ENCODE results near the gene GLI3. TPM values are rescaled to one million over a fixed set of nuclear protein-coding genes. Genes with fewer than 3 reads are reported as not detected.

GLI3 gene
- total RNA-seq, 1 experiment from 2014 or later: 45.0 TPM

- no peak overlapping the region for H4K5ac ChIP-seq (ENCODE audit: insufficient read length, low read depth, low read length)
- no peaks in the 10 kb centered on the region for H3K27me3 Mint-ChIP-seq (ENCODE audit: low read depth)
- H3K79me1 ChIP-seq (ENCODE audit: insufficient read depth, low read depth, low read length, poor library complexity, severe bottlenecking): no peaks in the 10 kb centered on the region
- H3K14ac ChIP-seq (ENCODE audit: insufficient read depth, low read length): no peak overlapping the region
- H2AK5ac ChIP-seq (ENCODE audit: insufficient read length, low read length): no peak overlapping the region
- H3K9me3 ChIP-seq (ENCODE audit: control insufficient read depth, low read depth, low read length): no peaks in the 10 kb centered on the region
- peaks cover 26 to 35% (median 29%) of the 10 kb centered on the region in 3 experiments for H3K36me3 Mint-ChIP-seq (ENCODE audit: insufficient read depth in 1 of 3, low read depth in 3 of 3)
- no peak for DNase-seq
- no peak overlapping the region for H3K4me2 ChIP-seq (ENCODE audit: insufficient read depth, insufficient read length, low read length)
- H2BK15ac ChIP-seq (ENCODE audit: low read depth, low read length): no peak overlapping the region
- H4K8ac ChIP-seq (replicated peaks; ENCODE audit: insufficient read length, low read depth, low read length): no peak overlapping the region
- H4K20me1 ChIP-seq (ENCODE audit: control insufficient read depth, insufficient read depth, insufficient read length): no peaks in the 10 kb centered on the region
- H3K27ac Mint-ChIP-seq: no peak overlapping the region
- H3K23ac ChIP-seq (ENCODE audit: insufficient read length, low read depth, low read length): no peak overlapping the region
- no peak overlapping the region for H2AFZ ChIP-seq (ENCODE audit: low read length)
- H3K56ac ChIP-seq (ENCODE audit: insufficient read length, low read depth, low read length): no peak overlapping the region
- no peaks in the 10 kb centered on the region for H3K4me1 ChIP-seq (ENCODE audit: insufficient read depth, low read length)
- H3T11ph ChIP-seq (ENCODE audit: low read length): no peak overlapping the region
- H3K4me1 Mint-ChIP-seq: peaks cover 12 to 18% of the 10 kb centered on the region in 2 experiments
- no peak for TF ChIP-seq CTCF (conservative IDR thresholded peaks at IDR 0.05)
- no peak overlapping the region for H3K18ac ChIP-seq (ENCODE audit: insufficient read length, low read depth, low read length)
- H3K79me2 ChIP-seq (ENCODE audit: insufficient read depth, low read length): no peaks in the 10 kb centered on the region
- no CpG with 5 or more reads among the region's 10 CpGs for WGBS (ENCODE audit: extremely low coverage, insufficient read length, low lambda C conversion rate)
- no peak overlapping the region for H3K4me3 Mint-ChIP-seq
- H2BK5ac ChIP-seq (ENCODE audit: insufficient read length, low read length): no peak overlapping the region
- H3K9me3 Mint-ChIP-seq: peaks cover 5 to 8% of the 10 kb centered on the region in 2 experiments
- no peaks in the 10 kb centered on the region for H3K27me3 ChIP-seq (ENCODE audit: insufficient read depth, low read length)
- no peak overlapping the region for H3K27ac ChIP-seq (ENCODE audit: insufficient read length, low read depth, low read length)
- no peak overlapping the region for H4K91ac ChIP-seq (ENCODE audit: insufficient read length, low read depth, low read length)
- no peak overlapping the region for H3K4ac ChIP-seq (ENCODE audit: low read depth, low read length)
- no peak overlapping the region for H2BK20ac ChIP-seq (ENCODE audit: low read depth, low read length, poor library complexity, severe bottlenecking)
- no peak overlapping the region for H2BK12ac ChIP-seq (ENCODE audit: insufficient read length, low read depth, low read length)
- H3K23me2 ChIP-seq (ENCODE audit: insufficient read length, low read depth, low read length, poor library complexity, severe bottlenecking): no peaks in the 10 kb centered on the region
- no peak overlapping the region for H2BK120ac ChIP-seq (ENCODE audit: low read depth, low read length, poor library complexity, severe bottlenecking)
- H3K9ac ChIP-seq (ENCODE audit: extremely low read depth, insufficient read length, low read length): no peak overlapping the region
Measured at GRCh38 chr7:42011846-42012245, 225.2 kb downstream of the GLI3 start.
